HG03460 (cell line): ENCODE measurements around the gene HMOX2.

ENCODE experiments used
- ATAC-seq: cut with Tn5 transposase; IDR thresholded peaks from one replicate; pipeline ENCODE4 v1.9.1; 2021; ENCODE audit not compliant: unreplicated experiment

HMOX2 gene

GRCh38 chr16:4463522-4464163, 12.6 kb upstream of the HMOX2 start:
- no peak for ATAC-seq

GRCh38 chr16:4465977-4466779, 10.0 kb upstream of the HMOX2 start:
- ATAC-seq, result no peak

DNA sequence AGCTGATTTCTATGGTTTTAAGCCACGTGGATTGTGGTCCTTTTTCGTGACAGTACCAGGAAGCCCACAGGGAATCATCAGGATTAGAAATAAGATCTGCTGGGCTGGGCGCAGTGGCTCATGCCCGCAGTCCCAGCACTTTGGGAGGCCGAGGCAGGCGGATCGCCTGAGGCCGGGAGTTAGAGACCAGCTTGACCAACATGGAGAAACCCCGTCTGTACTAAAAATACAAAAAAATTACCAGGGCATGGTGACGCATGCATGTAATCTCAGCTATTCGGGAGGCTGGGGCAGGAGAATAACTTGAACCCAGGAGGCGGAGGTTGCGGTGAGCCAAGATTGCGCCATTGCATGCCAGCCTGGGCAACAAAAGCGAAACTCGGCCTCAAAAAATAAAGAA, 8.3 kb upstream of the HMOX2 start:
- no peak for ATAC-seq

- ATAC-seq, result no peak
Observed at GRCh38 chr16:4468972-4469371, 7.2 kb upstream of the HMOX2 start.

GRCh38 chr16:4471869-4472268, 4.3 kb upstream of the HMOX2 start:
- ATAC-seq, result no peak

- no peak for ATAC-seq
Observed at GRCh38 chr16:4472880-4473279, 3.3 kb upstream of the HMOX2 start.

DNA sequence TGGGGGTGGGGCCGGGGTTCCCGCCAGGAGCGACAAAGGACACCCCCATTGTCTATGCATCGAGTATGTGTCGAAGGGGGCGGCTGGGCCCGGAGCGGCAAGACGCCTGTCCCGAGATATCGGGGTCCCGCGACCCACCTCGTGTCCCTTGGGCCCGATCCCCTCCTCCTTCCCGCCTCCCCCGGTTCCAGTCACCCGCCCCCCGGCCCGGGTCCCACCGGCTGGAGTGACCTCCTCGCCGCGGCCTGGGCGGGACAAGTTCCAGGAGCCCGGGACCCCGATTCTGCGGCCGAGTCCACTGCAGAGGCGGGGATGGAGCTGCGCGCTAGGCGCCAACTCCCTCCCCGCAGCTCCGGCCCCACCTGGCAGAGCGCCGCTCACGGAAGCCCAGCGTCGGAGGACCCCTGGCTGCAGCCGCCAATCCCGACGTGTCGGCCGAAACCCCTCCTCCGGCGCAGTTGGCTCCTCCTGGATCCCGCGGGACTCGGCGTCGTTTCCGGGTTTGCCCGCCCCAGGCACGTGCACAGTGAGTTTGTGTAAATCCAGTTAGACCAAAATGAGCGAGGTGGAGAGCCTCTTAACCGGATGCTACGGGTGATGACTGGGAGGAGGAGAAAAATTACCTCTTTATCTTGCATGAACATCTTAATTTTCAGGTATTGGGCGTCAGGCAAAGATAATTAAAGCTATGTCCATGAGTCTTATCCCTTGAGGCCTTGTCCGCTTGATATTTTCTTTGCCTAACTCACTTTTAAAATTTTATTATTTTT, 1.8 kb upstream of the HMOX2 start, which contains the start of gene NMRAL1:
NMRAL1 (minus strand) TSS at position 434 of the 770 bp plus-strand sequence. CDS start 493 bp downstream, outside the sequence.
- ATAC-seq, result peak; percentile 45

DNA sequence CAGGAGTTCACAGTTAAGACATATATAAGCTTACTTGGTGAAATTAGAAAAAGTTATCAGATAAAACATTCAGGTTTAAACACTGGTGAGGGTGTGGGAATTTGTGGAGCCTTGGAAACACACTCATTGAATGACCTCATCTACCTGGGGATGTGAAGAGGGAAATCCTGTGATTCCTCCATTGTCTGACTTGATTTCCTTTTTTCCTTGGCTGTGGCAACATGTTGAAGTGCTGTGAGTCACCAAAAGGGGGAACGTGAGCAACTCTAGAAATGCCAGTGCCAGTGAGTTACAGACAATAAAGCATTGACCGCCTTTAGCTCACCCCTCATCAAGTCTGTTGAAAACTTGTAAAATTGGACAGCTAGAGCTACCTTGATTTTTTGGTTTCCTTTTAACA, 1.8 kb downstream of the HMOX2 start:
- ATAC-seq, result no peak

DNA sequence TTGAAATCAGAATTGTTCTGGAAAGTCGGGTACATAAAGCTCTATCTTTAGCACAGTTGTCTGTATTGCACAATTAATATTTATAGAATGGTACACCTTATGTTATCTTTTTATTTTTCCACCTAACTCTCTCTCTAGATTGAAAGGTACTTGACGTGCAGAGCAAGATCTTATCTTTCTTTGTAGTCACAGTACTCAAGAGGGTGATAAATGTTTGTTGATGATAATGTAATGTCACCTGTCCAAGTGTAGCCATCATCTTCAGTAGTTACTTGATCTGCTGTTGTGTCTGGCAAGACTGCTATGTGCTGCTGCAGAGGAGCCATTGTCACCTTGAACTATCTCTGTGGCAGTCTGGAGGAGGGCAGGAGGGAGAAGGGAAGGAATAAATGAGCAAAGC, 5.3 kb downstream of the HMOX2 start:
- no peak for ATAC-seq

GRCh38 chr16:4481963-4482362, 5.8 kb downstream of the HMOX2 start:
- no peak for ATAC-seq

DNA sequence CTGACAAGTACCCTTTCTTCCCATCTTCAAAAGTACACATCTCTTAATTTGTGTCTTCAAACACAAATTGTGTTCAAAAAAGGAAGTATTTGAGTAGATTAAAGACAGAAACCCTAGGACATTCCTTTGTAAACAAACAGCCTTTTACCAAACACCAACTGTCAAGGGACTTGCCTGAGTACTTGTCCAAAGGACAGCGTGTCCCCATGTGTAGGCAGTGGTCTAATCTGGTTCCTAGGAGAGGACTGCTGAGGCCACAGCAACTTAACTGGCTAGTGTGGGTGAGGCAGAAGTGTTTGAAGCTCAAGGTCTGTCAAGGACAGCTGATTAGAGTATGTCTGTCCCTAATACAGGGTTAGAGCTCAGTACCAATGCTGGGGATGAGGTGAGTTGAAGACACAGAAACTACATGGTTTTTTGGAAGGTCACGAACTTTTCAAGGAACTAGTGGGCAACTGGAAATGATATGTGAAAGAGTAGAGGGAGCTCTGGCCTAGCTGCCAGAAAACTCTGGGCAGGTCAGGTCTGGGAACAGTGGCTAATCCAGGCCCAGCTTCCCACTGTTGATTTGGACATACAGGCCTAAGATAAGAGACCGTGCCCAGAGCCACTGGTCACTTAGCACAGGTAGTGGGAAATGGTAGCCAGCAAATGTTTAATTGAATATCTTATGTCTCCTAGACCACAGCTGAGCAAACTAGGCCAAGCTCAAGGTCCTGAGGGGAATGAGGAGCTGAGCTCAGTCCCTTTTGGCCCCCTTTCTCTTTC, 10.1 kb downstream of the HMOX2 start:
- no peak for ATAC-seq

DNA sequence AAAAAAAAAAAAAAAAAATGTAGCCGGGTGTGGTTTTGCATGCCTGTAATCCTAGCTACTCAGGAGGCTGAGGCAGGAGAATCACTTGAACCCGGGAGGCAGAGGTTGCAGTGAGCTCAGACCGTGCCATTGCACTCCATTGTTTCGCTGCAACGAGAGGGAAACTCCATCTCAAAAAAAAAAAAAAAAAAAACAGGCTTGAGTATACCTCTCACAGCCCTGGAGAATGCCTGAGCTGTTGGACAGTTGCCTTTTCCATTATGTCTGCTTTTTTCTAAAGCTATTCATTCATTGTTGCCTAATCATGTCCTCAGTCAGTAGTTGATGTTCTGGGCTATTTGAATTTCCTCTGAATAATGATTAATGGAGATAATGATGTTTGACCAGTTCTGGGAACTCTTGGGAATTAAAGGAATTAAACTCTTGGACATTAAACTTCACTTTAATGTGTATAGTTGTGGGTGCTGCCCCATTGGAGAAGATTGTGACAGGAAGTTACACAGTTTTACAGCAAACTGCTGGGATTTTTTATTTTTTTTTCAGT, 11.8 kb downstream of the HMOX2 start:
- ATAC-seq, result no peak

DNA sequence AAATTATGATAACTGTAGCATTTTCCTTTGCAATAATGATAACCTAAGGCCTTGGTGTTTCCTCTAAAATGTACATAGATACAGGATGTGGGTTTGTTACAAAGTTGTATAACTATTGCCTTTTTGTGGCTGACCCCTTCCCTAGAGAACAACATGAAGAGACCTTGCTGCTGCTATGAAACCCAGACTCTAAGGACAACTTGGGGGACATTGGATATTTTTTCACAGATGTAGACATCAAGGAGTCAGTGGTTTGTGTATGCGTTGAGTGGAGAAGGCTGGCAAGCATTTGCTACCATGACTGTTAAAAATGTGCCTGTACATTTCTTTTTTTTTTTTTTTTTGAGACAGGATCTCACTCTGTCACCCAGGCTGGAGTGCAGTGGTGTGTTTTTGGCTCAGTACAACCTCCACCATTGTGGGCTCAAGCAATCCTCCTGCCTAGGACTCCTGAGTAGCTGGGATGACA, 12.3 kb downstream of the HMOX2 start:
- ATAC-seq, result no peak

- ATAC-seq, result no peak
Observed at GRCh38 chr16:4489030-4489429, 12.8 kb downstream of the HMOX2 start.

- no peak for ATAC-seq
Observed at GRCh38 chr16:4491898-4492297, 15.7 kb downstream of the HMOX2 start.

DNA sequence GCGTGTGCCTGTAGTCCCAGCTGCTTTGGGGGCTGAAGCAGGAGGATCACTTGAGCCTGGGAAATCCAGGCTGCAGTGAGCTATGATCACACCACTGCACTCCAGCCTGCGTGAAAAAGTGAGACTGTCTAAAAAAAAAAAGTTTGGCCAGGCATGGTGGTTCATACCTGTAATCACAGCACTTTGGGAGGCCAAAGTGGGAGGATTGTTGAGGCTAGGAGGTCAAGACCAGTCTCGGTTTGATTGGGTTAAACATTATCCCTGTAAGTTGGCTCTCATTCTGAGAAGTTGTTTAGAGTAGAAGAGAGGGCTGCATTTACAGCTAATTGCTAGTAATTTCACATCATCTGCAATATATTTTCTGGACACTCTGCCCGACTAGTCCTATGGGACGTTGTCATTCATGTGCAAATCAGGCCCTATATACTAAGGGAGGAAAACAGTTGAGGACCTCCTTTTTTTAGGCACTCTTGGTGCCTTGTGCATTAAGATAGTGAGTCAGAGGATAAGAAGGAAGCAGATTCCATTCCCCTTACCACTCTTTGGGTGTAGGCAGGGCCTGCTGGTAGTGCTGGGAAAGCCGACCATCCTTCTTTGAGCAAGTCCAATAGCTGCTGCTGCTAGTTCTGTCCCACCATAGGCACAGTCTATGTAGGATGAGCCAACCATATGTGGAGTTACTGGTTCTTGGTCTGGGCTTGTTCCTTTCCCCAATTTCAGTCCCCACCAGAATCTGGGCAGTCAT, 18.7 kb downstream of the HMOX2 start:
- no peak for ATAC-seq

DNA sequence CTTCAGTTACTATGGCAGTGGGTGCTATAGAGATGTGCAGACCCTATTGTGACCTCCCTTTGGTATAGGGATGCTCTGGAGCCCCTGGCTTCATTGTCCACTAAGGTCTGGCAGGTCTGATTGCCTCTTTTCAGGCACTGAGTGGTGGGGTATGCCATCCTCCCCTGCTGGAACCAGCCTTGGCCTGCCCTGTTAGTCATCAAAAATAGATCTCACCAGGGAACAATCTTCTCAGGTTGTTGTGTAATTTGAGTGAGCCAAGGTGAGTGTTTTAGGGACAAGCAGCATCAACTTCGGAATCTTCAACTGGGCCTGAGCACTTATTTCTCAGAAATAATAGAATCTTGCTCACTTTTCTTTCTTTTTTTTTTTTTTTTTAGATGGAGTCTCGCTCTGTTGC, 19.6 kb downstream of the HMOX2 start:
- no peak for ATAC-seq

DNA sequence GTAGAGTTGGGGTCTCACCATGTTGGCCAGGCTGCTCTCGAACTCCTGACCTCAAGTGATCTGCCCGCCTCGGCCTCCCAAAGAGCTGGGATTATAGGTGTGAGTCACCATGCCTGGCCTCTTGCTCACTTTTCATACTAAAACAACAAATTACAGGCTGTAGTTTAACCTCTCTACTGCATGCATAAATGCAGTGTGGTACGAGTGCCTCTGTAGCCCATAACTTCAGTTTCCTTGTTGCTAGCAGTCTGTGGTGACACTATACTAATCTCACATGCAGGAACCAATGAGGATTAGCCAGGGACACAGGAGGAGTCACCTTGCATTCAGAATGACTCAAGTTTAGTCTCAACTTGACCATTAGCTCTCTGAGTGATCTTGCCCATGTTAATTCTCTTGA, 20.1 kb downstream of the HMOX2 start:
- ATAC-seq, result no peak

GRCh38 chr16:4498546-4499195, 22.5 kb downstream of the HMOX2 start:
- ATAC-seq, result no peak

- no peak for ATAC-seq
Observed at GRCh38 chr16:4499196-4499555, 23.0 kb downstream of the HMOX2 start.
